HL-60 (cell line): ENCODE results near the gene RMND5B.

Experiments
- CTCF ChIP-seq: IDR thresholded peaks from one replicate; pipeline ENCODE4 v1.5.1; 2011; ENCODE audit warnings: low read length, control low read depth, inconsistent platforms; ENCODE audit not compliant: insufficient read depth
- GABPA ChIP-seq: IDR thresholded peaks from 2 replicates; pipeline ENCODE4 v1.6.1; 2012; ENCODE audit warnings: low read depth
- REST ChIP-seq: IDR thresholded peaks from 2 replicates; pipeline ENCODE4 v1.6.1; 2012; ENCODE audit warnings: low read depth; ENCODE audit not compliant: insufficient replicate concordance

DNA sequence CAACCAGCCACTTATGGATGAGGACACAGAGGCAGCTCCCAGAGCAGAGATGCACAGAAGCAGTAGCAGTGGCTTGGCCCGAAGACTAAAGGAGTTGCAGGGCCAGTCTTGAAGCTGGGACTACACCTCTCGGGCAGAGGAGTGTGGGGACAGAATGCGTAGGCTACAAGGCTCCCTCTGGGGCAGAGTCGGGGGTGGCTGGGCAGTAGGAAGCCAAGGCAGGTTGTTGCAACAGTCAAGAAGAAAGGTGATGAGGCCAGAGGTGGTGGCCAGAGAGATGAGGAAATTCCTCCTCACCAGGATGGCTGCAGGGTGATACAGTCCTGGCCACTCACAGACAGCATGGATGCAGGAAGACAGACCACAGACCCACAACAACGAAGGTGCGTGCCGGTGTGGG is 22.4 kb upstream of the RMND5B start:
- no peak for TF ChIP-seq CTCF
- TF ChIP-seq GABPA: no peak
- TF ChIP-seq REST: no peak
